ENCODE results near the gene FANCC. TPM values are rescaled to one million over a fixed set of nuclear protein-coding genes. Genes with fewer than 3 reads are reported as not detected.
A peak's percentile ranks its signal among the peaks of the same experiment; 100 is the strongest.
"Not testable (repeated sequence)": the region's sequence is repeated elsewhere in the genome, so short reads cannot be mapped to it uniquely, and the experiment has no call there.

The FANCC gene
- total RNA-seq, 1 experiment from 2014 or later: 12.3 TPM

- DNase-seq (ENCODE audit: low spot score): no peak
Measured at GRCh38 chr9:95283673-95284072, 33.8 kb downstream of the FANCC start.

GRCh38 chr9:95282332-95282731, 35.2 kb downstream of the FANCC start:
- no peak for DNase-seq (ENCODE audit: low spot score)

DNA sequence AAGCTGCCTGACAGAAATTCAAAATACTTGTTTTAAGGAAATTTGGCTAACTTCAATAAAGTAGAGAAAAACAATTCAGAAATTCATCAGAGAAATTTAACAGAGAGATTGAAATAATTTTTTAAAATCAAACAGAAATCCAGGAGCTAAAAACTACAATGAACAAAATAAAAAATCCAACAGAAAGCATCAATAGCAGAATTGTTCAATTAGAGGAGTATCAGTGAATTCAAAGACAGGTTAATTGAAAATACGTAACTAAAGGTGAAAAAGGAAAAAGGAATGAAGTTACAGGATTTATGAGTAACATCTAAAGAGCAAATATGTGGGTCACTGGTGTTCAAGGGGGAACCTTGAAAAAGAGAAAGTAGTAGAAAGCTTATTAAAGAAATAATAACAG, 36.8 kb downstream of the FANCC start:
- DNase-seq (ENCODE audit: low spot score): no peak

GRCh38 chr9:95277509-95277908, 40.0 kb downstream of the FANCC start:
- DNase-seq (ENCODE audit: low spot score): no peak

GRCh38 chr9:95276395-95276954, 41.0 kb downstream of the FANCC start:
- no peak for DNase-seq (ENCODE audit: low spot score)

DNA sequence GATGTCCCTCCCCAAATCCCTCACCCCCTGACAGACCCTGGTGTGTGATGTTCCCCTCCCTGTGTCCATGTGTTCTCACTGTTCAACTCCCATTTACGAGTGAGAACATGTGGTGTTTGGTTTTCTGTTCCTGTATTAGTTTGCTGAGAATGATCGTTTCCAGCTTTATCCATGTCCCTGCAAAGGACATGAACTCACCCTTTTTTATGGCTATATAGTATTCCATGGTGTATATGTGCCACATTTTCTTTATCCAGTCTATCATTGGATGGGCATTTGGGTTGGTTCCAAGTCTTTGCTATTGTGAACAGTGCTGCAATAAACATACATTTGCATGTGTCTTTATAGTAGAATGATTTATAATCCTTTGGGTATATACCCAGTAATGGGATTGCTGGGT, 43.3 kb downstream of the FANCC start:
- not testable (repeated sequence) for DNase-seq (ENCODE audit: low spot score)

DNA sequence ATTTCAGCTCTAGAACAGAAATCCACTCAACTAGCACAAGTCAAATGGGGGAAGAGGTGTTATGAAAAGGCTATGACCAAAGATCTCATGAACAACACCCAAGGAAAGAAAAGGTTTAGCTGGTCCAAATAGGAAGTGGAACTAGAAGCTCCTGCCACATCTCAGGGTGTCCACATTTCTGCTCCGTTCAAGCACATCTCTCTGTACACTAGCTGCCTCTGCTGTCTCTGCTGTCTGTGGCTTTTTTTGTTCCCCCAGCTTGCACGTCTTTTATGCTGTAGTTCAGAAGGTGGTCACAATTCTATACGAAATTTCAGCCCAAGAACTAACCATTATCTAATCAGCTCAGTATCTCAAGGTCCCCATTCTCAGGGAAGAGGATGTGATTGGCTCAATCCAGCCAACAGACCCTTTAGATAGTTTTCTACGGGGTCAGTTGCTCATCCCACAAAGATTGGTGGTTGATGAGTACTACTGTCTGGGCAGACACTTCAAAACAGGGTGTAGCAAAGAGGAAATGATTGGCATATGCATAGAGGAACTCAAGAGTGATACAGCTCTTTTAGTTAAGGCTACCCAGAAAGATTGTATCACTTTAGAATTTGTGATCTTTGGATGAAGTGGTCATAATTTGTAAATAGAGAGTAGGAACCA, 44.0 kb downstream of the FANCC start:
- DNase-seq (ENCODE audit: low spot score): no peak

DNA sequence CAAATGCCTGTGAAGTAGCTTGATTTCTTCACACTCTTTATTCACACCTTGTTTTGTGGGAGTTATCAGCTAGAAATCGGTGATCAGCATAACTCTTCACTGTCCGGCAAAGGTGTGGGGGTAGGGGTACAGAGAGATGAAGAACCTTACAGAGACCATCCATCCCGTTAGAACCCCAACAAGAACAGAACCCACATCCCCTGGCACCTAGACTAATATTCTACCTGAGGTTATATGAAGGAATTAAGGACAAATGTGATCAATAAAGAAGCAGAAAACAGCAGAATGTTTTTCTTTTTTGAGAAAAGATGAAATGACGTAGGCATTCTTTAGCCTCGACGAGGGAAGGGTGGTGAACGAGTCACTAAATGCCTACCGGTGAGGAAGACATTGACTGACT, 44.7 kb downstream of the FANCC start:
- no peak for DNase-seq (ENCODE audit: low spot score)

DNA sequence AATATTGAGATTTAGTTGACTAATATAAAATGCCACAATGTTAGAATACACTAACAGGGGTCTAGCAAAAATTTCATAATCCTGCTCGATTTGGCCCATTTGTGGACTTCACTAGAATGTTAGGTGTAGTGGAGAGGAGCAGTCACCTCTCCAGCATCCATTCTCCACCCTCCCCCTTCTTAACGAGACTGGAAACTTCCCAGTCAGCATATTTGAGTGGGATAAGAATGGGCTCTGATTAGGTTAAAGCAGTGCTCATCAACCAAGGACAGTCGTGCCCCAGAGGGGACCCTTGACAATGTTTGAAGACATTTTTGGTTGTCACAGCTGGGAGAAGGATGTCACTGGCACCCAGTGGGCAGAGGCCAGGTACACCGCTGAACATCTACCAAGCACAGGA, 46.7 kb downstream of the FANCC start:
- no peak for DNase-seq (ENCODE audit: low spot score)

GRCh38 chr9:95269803-95270773, 47.4 kb downstream of the FANCC start:
- DNase-seq (ENCODE audit: low spot score): not testable (repeated sequence)

- peak; percentile 55 for DNase-seq (ENCODE audit: low spot score)
Measured at GRCh38 chr9:95268681-95269080, 48.8 kb downstream of the FANCC start.

- no peak for DNase-seq (ENCODE audit: low spot score)
Measured at GRCh38 chr9:95266649-95267048, 50.9 kb downstream of the FANCC start.

DNA sequence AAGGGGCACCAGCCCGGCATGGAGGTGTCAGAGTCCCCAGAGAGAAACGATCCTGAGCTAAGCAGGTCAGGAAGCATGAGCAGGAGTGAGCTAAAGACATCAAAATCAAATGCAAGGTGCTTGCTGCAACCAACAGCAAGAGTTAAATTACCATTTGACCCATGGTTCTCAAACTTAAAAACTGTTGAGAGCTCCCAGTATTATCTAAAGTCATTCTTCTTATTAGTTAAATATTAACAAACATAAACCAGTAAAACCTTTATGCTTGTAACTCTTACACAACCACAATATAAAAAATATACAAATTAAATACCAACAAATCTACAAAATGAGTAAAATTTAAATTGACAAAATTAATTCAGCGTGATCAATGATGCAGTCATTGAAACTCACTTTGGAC, 51.5 kb downstream of the FANCC start:
- no peak for DNase-seq (ENCODE audit: low spot score)

- peak; percentile 48 for DNase-seq (ENCODE audit: low spot score)
Measured at GRCh38 chr9:95264954-95265615, 52.4 kb downstream of the FANCC start.

- no peak for DNase-seq (ENCODE audit: low spot score)
Measured at GRCh38 chr9:95261890-95262289, 55.6 kb downstream of the FANCC start.

DNA sequence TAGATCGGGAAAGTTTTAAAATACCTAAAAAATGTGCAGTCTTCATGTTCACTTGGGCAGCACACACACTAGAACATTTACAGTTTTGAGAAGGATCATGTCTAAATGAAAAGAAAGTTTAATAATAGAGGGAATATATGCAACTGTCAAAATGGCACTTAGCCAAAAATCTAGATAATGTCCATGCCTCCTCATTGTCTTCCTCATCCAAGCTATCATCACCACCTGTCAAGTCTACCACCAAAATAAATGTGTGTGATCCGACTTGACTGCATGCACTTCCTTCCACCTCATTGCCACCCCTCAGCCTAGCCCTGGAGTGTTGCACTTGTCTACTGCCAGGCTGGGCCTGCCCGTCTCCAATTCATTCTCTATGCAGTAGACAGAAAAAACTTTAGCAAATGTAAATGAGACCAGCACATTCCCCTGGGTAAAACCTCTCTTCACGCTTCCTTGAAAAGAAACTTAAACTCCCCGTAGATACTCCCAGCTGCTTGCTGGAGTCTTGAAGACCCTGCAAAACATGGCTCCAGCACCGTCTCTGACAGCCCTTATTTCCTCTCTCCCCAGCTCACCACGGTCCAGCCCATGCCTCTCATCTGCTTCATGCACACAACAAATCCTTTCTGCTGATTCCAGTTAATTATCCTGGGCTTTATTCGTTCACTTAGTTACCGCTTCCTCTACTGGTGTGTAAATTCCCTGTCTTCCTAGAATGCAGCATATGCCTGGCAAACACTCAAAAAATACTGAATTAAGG, 66.9 kb downstream of the FANCC start:
- DNase-seq (ENCODE audit: low spot score): no peak

GRCh38 chr9:95249986-95250385, 67.5 kb downstream of the FANCC start:
- no peak for DNase-seq (ENCODE audit: low spot score)

GRCh38 chr9:95246547-95246946, 71.0 kb downstream of the FANCC start:
- DNase-seq (ENCODE audit: low spot score): no peak

- no peak for DNase-seq (ENCODE audit: low spot score)
Measured at GRCh38 chr9:95242613-95243012, 74.9 kb downstream of the FANCC start.

GRCh38 chr9:95239071-95239470, 78.4 kb downstream of the FANCC start:
- no peak for DNase-seq (ENCODE audit: low spot score)

DNA sequence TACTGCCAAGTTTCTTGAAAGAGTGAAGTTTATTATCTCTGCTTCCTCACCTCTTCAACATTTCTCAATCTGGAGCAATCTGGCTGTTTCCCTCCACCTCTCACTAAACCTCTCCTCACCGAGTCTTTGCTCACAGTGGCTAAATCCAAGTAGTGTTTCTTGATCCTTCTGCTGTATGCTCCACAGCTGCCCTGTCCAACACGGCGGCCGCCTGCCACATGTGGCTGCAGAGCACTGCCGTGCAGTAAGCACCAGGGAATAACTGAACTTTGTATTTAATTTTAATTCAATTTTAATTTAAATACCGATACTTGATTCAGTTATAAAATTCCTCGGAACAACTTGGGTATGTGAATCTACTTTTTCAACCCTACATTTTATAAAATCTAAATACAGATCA, 80.2 kb downstream of the FANCC start:
- no peak for DNase-seq (ENCODE audit: low spot score)

Measured in H4 (cell line).